HepG2 (cell line): ENCODE measurements around the gene PPP2R2C. TPM values are rescaled to one million over a fixed set of nuclear protein-coding genes. Genes with fewer than 3 reads are reported as not detected.

Experiments used
- ATAC-seq: fragments of 200-7000 bp; cut with Tn5 transposase; 3 replicates; pipeline ENCODE4 v1.9.1; 2020; ENCODE audit warnings: mild to moderate bottlenecking, moderate library complexity
- BruUV-seq: library from RNA; stranded (reverse); fragments of 400-500 nt; replicated peaks from 2 replicates; lab custom pipeline; 2021; lab: Mats Ljungman, UMichigan
- CTCF ChIA-PET: fragments of 300-600 bp; formaldehyde crosslinking; extraction: SDS; loops from one replicate; lab custom pipeline; 2021; ENCODE audit warnings: low total read pairs, inconsistent platforms, low intra/inter-chr PET ratio; lab: Yijun Ruan, JAX
- POLR2A ChIA-PET: fragments of 350-600 bp; sonication (Branson Sonifier 250); formaldehyde crosslinking; loops from one replicate; lab custom pipeline; 2020; ENCODE audit warnings: antibody characterized with exemption, inconsistent platforms; lab: Yijun Ruan, JAX
- DNase-seq: peaks from one replicate; pipeline ENCODE4 v3.0.0-alpha.2; 2015; ENCODE audit warnings: low spot score
- FAIRE-seq: peaks from 3 replicates; lab custom pipeline; 2011; peaks lifted over from hg19 to GRCh38; lab: Jason Lieb, UNC
- H2AFZ ChIP-seq: one replicate; pipeline ENCODE4 v1.6.1; 2011; ENCODE audit warnings: low read length, inconsistent platforms
- H3K27ac ChIP-seq: fragments of 300-600 bp; 3 replicates; pipeline ENCODE4 v1.8.0; 2011; ENCODE audit warnings: mixed run types, mild to moderate bottlenecking, mixed read lengths, low read length, inconsistent platforms; ENCODE audit not compliant: insufficient read depth; ENCODE audit errors: extremely low read length
- H3K27me3 ChIP-seq, 2 experiments: fragments of 200-600 bp in 1 of 2; 2 replicates in 1 of 2; 3 replicates in 1 of 2; pipeline versions ENCODE4 v1.6.0 to v1.8.0; 2011; ENCODE audit warnings: low read length in 2 of 2, mild to moderate bottlenecking in 2 of 2, moderate library complexity in 2 of 2, inconsistent platforms in 1 of 2; ENCODE audit not compliant: insufficient read depth in 2 of 2, control insufficient read depth in 1 of 2
- H3K36me3 ChIP-seq, 2 experiments: fragments of 200-600 bp in 1 of 2; replicated peaks in 1 of 2; 2 replicates in 1 of 2; 3 replicates in 1 of 2; pipeline versions ENCODE4 v1.5.1 to v1.8.0; 2011; ENCODE audit warnings: low read length in 2 of 2, inconsistent platforms in 1 of 2; ENCODE audit not compliant: insufficient read depth in 2 of 2, control insufficient read depth in 1 of 2
- H3K4me1 ChIP-seq: 2 replicates; pipeline ENCODE4 v1.5.1; 2012; ENCODE audit warnings: low read length, inconsistent platforms; ENCODE audit not compliant: insufficient read depth
- H3K4me2 ChIP-seq: 2 replicates; pipeline ENCODE4 v1.6.0; 2011; ENCODE audit warnings: low read depth, low read length, inconsistent platforms
- H3K4me3 ChIP-seq, 3 experiments: fragments of 200-600 bp in 1 of 3; sonication (generic), shearing (Covaris generic) in 1 of 3; replicated peaks in 1 of 3; 2 replicates each; pipeline ENCODE4 v1.5.1; 2011 to 2016; ENCODE audit warnings: low read length in 3 of 3, inconsistent platforms in 2 of 3, low read depth in 2 of 3, mild to moderate bottlenecking in 2 of 3, control low read depth in 1 of 3, mixed read lengths in 1 of 3; ENCODE audit not compliant: insufficient read depth in 1 of 3
- H3K79me2 ChIP-seq: one replicate; pipeline ENCODE4 v1.6.1; 2011; ENCODE audit warnings: low read length, inconsistent platforms; ENCODE audit not compliant: insufficient read depth
- H3K9ac ChIP-seq: 2 replicates; pipeline ENCODE4 v1.6.0; 2011; ENCODE audit warnings: mild to moderate bottlenecking, low read depth, low read length, inconsistent platforms; ENCODE audit not compliant: insufficient read depth
- H3K9me3 ChIP-seq: 2 replicates; pipeline ENCODE4 v1.5.1; 2012; ENCODE audit warnings: mild to moderate bottlenecking, low read length
- H4K20me1 ChIP-seq: 2 replicates; pipeline ENCODE4 v1.6.0; 2011; ENCODE audit warnings: inconsistent platforms, mild to moderate bottlenecking, low read length, moderate library complexity; ENCODE audit not compliant: insufficient read depth
- GMEB2 ChIP-seq: IDR thresholded peaks from 2 replicates; pipeline ENCODE4 v1.6.1; 2016; ENCODE audit warnings: missing biosample characterization, missing genetic modification reagents, low read depth
- MAFK ChIP-seq, 2 experiments: IDR thresholded peaks in 1 of 2; conservative IDR thresholded peaks in 1 of 2; 2 replicates each; pipeline ENCODE4 v1.6.1; 2011; ENCODE audit warnings: improper control_type of control experiment in 2 of 2, low read length in 2 of 2
- RERE ChIP-seq: IDR thresholded peaks from 2 replicates; pipeline ENCODE4 v1.6.1; 2016; ENCODE audit warnings: low read depth, missing genetic modification reagents, missing compliant biosample characterization
- SMYD3 ChIP-seq: sonication (generic); formaldehyde crosslinking; IDR thresholded peaks from 2 replicates; pipeline ENCODE4 v1.8.1; 2023; ENCODE audit warnings: mild to moderate bottlenecking, missing genetic modification reagents
- ZFP36 ChIP-seq: fragments of 150-350 bp; IDR thresholded peaks from 2 replicates; pipeline ENCODE4 v1.6.1; 2018; ENCODE audit warnings: borderline replicate concordance, low read length, low read depth; ENCODE audit not compliant: partially characterized antibody
- ZNF20 ChIP-seq: sonication (generic); formaldehyde crosslinking; IDR thresholded peaks from 2 replicates; pipeline ENCODE4 v1.4.0; 2020; ENCODE audit warnings: mild to moderate bottlenecking, moderate library complexity, missing genetic modification reagents
- WGBS: methylation state at CpG from one replicate; pipeline ENCODE4 v1.1.6; 2017; ENCODE audit warnings: low lambda C conversion rate; 5-methylcytosine and 5-hydroxymethylcytosine counted together
- in situ Hi-C: cut with HindIII; loops from 2 replicates; pipeline ENCODE4 v1.10.0; 2017; ENCODE audit warnings: low pct_unique_long_range_greater_than_20kb; ENCODE audit not compliant: extremely low pct_ligation_motif_present
- intact Hi-C: fragments of 100-400 bp; cut with micrococcal nuclease; formaldehyde crosslinking; loops from one replicate; pipeline ENCODE4 v1.10.0; 2022; ENCODE audit not compliant: unreplicated experiment
- polyA plus RNA-seq, 8 experiments: library from polyadenylated mRNA; depleted of rRNA in 3 of 8; stranded (reverse) in 7 of 8; unstranded in 1 of 8; fragments of >200 nt; fragmentation: Illumina TruSeq in 4 of 8; extraction: Trizol in 4 of 8; gene quantifications; 2 replicates each; pipeline versions ENCODE4 v1.2.1 to v1.2.3, GENCODE V29; 2011 to 2016; ENCODE audit warnings: low read depth in 4 of 8, missing spikeins in 1 of 8, mixed read lengths in 1 of 8; ENCODE audit not compliant: insufficient read depth in 1 of 8
- total RNA-seq, 5 experiments: library from RNA; depleted of rRNA; stranded (reverse); fragments of >200 nt; fragmentation: Illumina TruSeq; extraction: Trizol; gene quantifications; 2 replicates each; pipeline ENCODE4 v1.2.3, GENCODE V29; 2016; ENCODE audit warnings: low read depth in 1 of 5

Gene PPP2R2C
- total and polyA plus RNA-seq, 2 of the 13 experiments (the other 11 are each of a cell fraction or from before 2014, with no cell fraction given): 0.60 to 8.6 TPM

- Histone ChIP-seq H2AFZ (no peak overlapping the region), H3K4me2 (no peak overlapping the region), H3K79me2 (no peaks in the 10 kb centered on the region), H4K20me1 (0 out of 2 replicates have a peak, but pooled peaks cover 3% of the 10 kb centered on the region), H3K4me3 (no peak overlapping the region), H3K4me1 (no peaks in the 10 kb centered on the region), H3K27me3 (0 out of 5 replicates have a peak, but pooled peaks cover 0 to 2% of the 10 kb centered on the region in 2 experiments), H3K36me3 (no peaks in the 10 kb centered on the region), H3K9me3 (no peaks in the 10 kb centered on the region), H3K27ac (no peak overlapping the region), H3K9ac (no peak overlapping the region)
- no TSS peak for BruUV-seq
- TF ChIP-seq SMYD3 (CRISPR knock-in tag) (no peak), ZFP36 (no peak), ZNF20 (CRISPR knock-in tag) (no peak), GMEB2 (CRISPR knock-in tag) (no peak)
- ChIA-PET POLR2A (no interaction called here), CTCF (no interaction called here)
- WGBS: 2% methylated on average over 2 of the region's 2 CpGs
- ATAC-seq (no peak), FAIRE-seq (no peak), DNase-seq (no peak)
- in situ Hi-C loops (no loop called here), intact Hi-C loops (no loop called here)
Measured at GRCh38 chr4:6487466-6487865, 15.1 kb upstream of the PPP2R2C start.

- Histone ChIP-seq H3K4me2 (no peak overlapping the region), H3K9ac (no peak overlapping the region), H3K36me3 (no peaks in the 10 kb centered on the region), H4K20me1 (no peaks in the 10 kb centered on the region), H3K27me3 (peaks cover 5 to 28% of the 10 kb centered on the region in 2 experiments; a peak in 3 of 5 replicates), H3K27ac (no peak overlapping the region), H3K4me1 (no peaks in the 10 kb centered on the region), H3K79me2 (no peaks in the 10 kb centered on the region), H3K9me3 (no peaks in the 10 kb centered on the region), H3K4me3 (no peak overlapping the region), H2AFZ (no peak overlapping the region)
- ATAC-seq (no peak), FAIRE-seq (no peak), DNase-seq (no peak)
- TF ChIP-seq MAFK (conservative IDR thresholded peaks at IDR 0.05 in 1 of 2, IDR thresholded peaks at IDR 0.05 in 1 of 2; ENCODE audit: low read length in 2 of 2) (peak; percentile 13 to 35; a peak in 1 of 4 replicates), RERE (CRISPR knock-in tag) (no peak)
- no TSS peak for BruUV-seq
- intact Hi-C loops: no loop called here
- POLR2A ChIA-PET: no interaction called here
- in situ Hi-C loops: no loop called here
- CTCF ChIA-PET: no interaction called here
- 5% methylated on average over 4 of the region's 4 CpGs for WGBS
Measured at GRCh38 chr4:6480534-6481088, 8.2 kb upstream of the PPP2R2C start.
